ENCODE data around the gene SNAP47.

Gene SNAP47

GRCh38 chr1:227815468-227816409 lies 80.5 kb downstream of the SNAP47 start, which contains the start of gene PRSS38:
PRSS38 (plus strand) TSS chr1:227815675; CDS start chr1:227815717, 42 bp downstream.
- TF ChIP-seq CTCF (IDR thresholded peaks at IDR 0.05; ENCODE audit: low read depth, low read length, missing control alignments) = no peak
- Histone ChIP-seq H3K36me3 (replicated peaks) (no peaks in the 10 kb centered on the region), H3K27ac (no peak within 1 kb of the TSS), H3K27me3 (replicated peaks) (no peaks in the 10 kb centered on the region), H3K4me3 (ENCODE audit: low read depth, low read length) (no peak within 1 kb of the TSS)
- no peak for DNase-seq
- in situ Hi-C loops (cut with HindIII; ENCODE audit: low pct_ligation_motif_present, low sequenced_read_pairs) = no loop called here

GRCh38 chr1:227816750-227817446 lies 81.7 kb downstream of the SNAP47 start:
- TF ChIP-seq CTCF (IDR thresholded peaks at IDR 0.05; ENCODE audit: low read depth, low read length, missing control alignments) = no peak
- in situ Hi-C loops (cut with HindIII; ENCODE audit: low pct_ligation_motif_present, low sequenced_read_pairs) = no loop called here
- no peaks in the 10 kb centered on the region for H3K27me3 ChIP-seq (replicated peaks)

GRCh38 chr1:227823537-227823936 lies 88.3 kb downstream of the SNAP47 start:
- no peak for DNase-seq
- Histone ChIP-seq H3K27me3 (replicated peaks) (no peaks in the 10 kb centered on the region), H3K27ac (no peak overlapping the region), H3K4me3 (ENCODE audit: low read depth, low read length) (no peak overlapping the region), H3K36me3 (replicated peaks) (no peaks in the 10 kb centered on the region)
- no peak for TF ChIP-seq CTCF (IDR thresholded peaks at IDR 0.05; ENCODE audit: low read depth, low read length, missing control alignments)
- in situ Hi-C loops (cut with HindIII; ENCODE audit: low pct_ligation_motif_present, low sequenced_read_pairs) = no loop called here

More at GRCh38 chr1:227816750-227817446, 81.7 kb downstream of the SNAP47 start:
- no peak for DNase-seq
- Histone ChIP-seq H3K36me3 (replicated peaks) (no peaks in the 10 kb centered on the region), H3K4me3 (ENCODE audit: low read depth, low read length) (no peak overlapping the region), H3K27ac (no peak overlapping the region)

- TF ChIP-seq CTCF (IDR thresholded peaks at IDR 0.05; ENCODE audit: low read depth, low read length, missing control alignments) = no peak
Observed at GRCh38 chr1:227824204-227824603, 89.0 kb downstream of the SNAP47 start.

GRCh38 chr1:227828786-227829185 lies 93.6 kb downstream of the SNAP47 start:
- Histone ChIP-seq H3K36me3 (replicated peaks) (no peaks in the 10 kb centered on the region), H3K4me3 (ENCODE audit: low read depth, low read length) (no peak overlapping the region), H3K27ac (no peak overlapping the region), H3K27me3 (replicated peaks) (no peaks in the 10 kb centered on the region)
- no peak for DNase-seq
- in situ Hi-C loops (cut with HindIII; ENCODE audit: low pct_ligation_motif_present, low sequenced_read_pairs) = no loop called here
- no peak for TF ChIP-seq CTCF (IDR thresholded peaks at IDR 0.05; ENCODE audit: low read depth, low read length, missing control alignments)

More at GRCh38 chr1:227824204-227824603, 89.0 kb downstream of the SNAP47 start:
- in situ Hi-C loops (cut with HindIII; ENCODE audit: low pct_ligation_motif_present, low sequenced_read_pairs) = no loop called here
- no peak overlapping the region for H3K27ac ChIP-seq
- H3K4me3 ChIP-seq (ENCODE audit: low read depth, low read length) = no peak overlapping the region
- H3K27me3 ChIP-seq (replicated peaks) = no peaks in the 10 kb centered on the region
- DNase-seq = no peak
- H3K36me3 ChIP-seq (replicated peaks) = no peaks in the 10 kb centered on the region

Data from brain microvascular endothelial cell (primary cell).